Prostate gland (tissue), 2 donors: ENCODE results near the gene RNASE3. TPM values are rescaled to one million over a fixed set of nuclear protein-coding genes. Genes with fewer than 3 reads are reported as not detected.
"Not testable (repeated sequence)": the region's sequence is repeated elsewhere in the genome, so short reads cannot be mapped to it uniquely, and the experiment has no call there.

Experiments used
- DNase-seq: peaks from one replicate; pipeline ENCODE4 v3.0.0-alpha.2; 2019; ENCODE audit warnings: low spot score
- H3K27ac ChIP-seq, 2 donors: fragments of 200-600 bp; sonication (generic); 2 replicates each; pipeline ENCODE4 v1.5.1; 2017 to 2019
- H3K27me3 ChIP-seq: fragments of 200-600 bp; sonication (generic); replicated peaks from 2 replicates; pipeline ENCODE4 v1.5.1; 2019; ENCODE audit not compliant: insufficient read depth
- H3K36me3 ChIP-seq, 2 donors: fragments of 200-600 bp; sonication (generic); 1 replicate in 1 of 2; 2 replicates in 1 of 2; pipeline versions ENCODE4 v1.5.1 to v1.8.1; 2017 to 2019
- H3K4me1 ChIP-seq: fragments of 200-600 bp; sonication (generic); replicated peaks from 2 replicates; pipeline ENCODE4 v1.5.1; 2019
- H3K4me3 ChIP-seq, 2 donors: fragments of 200-600 bp; sonication (generic); 2 replicates each; pipeline ENCODE4 v1.5.1; 2017 to 2019
- H3K9me3 ChIP-seq: fragments of 200-600 bp; sonication (generic); 2 replicates; pipeline ENCODE4 v1.5.1; 2017
- CTCF ChIP-seq, 4 experiments: fragments of 200-600 bp in 2 of 4; fragments of 450-650 bp in 2 of 4; sonication (generic) in 2 of 4; IDR thresholded peaks; 1 replicate in 3 of 4; 2 replicates in 1 of 4; pipeline ENCODE4 v1.5.1; 2016 to 2019; ENCODE audit warnings: antibody characterized with exemption in 4 of 4, mild to moderate bottlenecking in 2 of 4, moderate library complexity in 2 of 4
- POLR2A ChIP-seq: fragments of 450-650 bp; IDR thresholded peaks from one replicate; pipeline ENCODE4 v1.6.1; 2016; ENCODE audit warnings: antibody characterized with exemption, mild to moderate bottlenecking
- POLR2AphosphoS5 ChIP-seq: sonication (generic); formaldehyde crosslinking; IDR thresholded peaks from one replicate; pipeline ENCODE4 v1.6.1; 2017; ENCODE audit warnings: antibody characterized with exemption
- WGBS: methylation state at CpG from one replicate; pipeline ENCODE4 v1.1.5; 2018; 5-methylcytosine and 5-hydroxymethylcytosine counted together
- intact Hi-C: fragments of 100-400 bp; cut with DNase I; formaldehyde crosslinking; loops from one replicate; pipeline ENCODE4 v1.14.2; 2022
- total RNA-seq, 2 donors: library from RNA; depleted of rRNA; stranded (reverse); fragments of >200 nt; gene quantifications; one replicate each; pipeline ENCODE4 v1.1.0, GENCODE V29; 2016

RNASE3 gene
- total RNA-seq, 2 donors from 2014 or later: not detected

GRCh38 chr14:20904393-20905029 lies 13.3 kb downstream of the RNASE3 start:
- no peaks in the 10 kb centered on the region for H3K4me1 ChIP-seq
- DNase-seq: no peak
- 76% methylated on average over 4 of the region's 4 CpGs for WGBS
- intact Hi-C loops: no loop called here
- H3K9me3 ChIP-seq: no peaks in the 10 kb centered on the region
- H3K27ac ChIP-seq: no peak overlapping the region
- H3K4me3 ChIP-seq: no peak overlapping the region
- no peaks in the 10 kb centered on the region for H3K27me3 ChIP-seq
- TF ChIP-seq CTCF (IDR thresholded peaks at IDR 0.05) (no peak), POLR2A (no peak), POLR2AphosphoS5 (no peak)
- no peaks in the 10 kb centered on the region for H3K36me3 ChIP-seq

- Histone ChIP-seq H3K4me3 (no peak overlapping the region), H3K27ac (no peak overlapping the region), H3K36me3 (no peaks in the 10 kb centered on the region), H3K27me3 (no peaks in the 10 kb centered on the region), H3K9me3 (no peaks in the 10 kb centered on the region), H3K4me1 (no peaks in the 10 kb centered on the region)
- no peak for DNase-seq
- intact Hi-C loops: no loop called here
- TF ChIP-seq POLR2A (no peak), POLR2AphosphoS5 (no peak), CTCF (IDR thresholded peaks at IDR 0.05) (no peak)
- WGBS: 96% methylated on average over 2 of the region's 2 CpGs
Measured at GRCh38 chr14:20905676-20906075, 14.5 kb downstream of the RNASE3 start.

GRCh38 chr14:20907214-20907613 lies 16.0 kb downstream of the RNASE3 start:
- Histone ChIP-seq H3K9me3 (no peaks in the 10 kb centered on the region), H3K4me1 (no peaks in the 10 kb centered on the region), H3K27me3 (no peaks in the 10 kb centered on the region), H3K36me3 (no peaks in the 10 kb centered on the region), H3K27ac (no peak overlapping the region), H3K4me3 (no peak overlapping the region)
- 91% methylated on average over 1 of the region's 1 CpG for WGBS
- TF ChIP-seq CTCF (IDR thresholded peaks at IDR 0.05) (no peak), POLR2AphosphoS5 (no peak), POLR2A (no peak)
- no peak for DNase-seq
- intact Hi-C loops: no loop called here

- H3K27me3 ChIP-seq, H3K4me3 ChIP-seq, H3K9me3 ChIP-seq, DNase-seq, H3K36me3 ChIP-seq, H3K4me1 ChIP-seq, intact Hi-C loops, H3K27ac ChIP-seq: not testable (repeated sequence)
- 79% methylated on average over 14 of the region's 14 CpGs for WGBS
Measured at GRCh38 chr14:20910822-20911221, 19.6 kb downstream of the RNASE3 start.

- H3K4me3 ChIP-seq, intact Hi-C loops, H3K4me1 ChIP-seq, H3K27me3 ChIP-seq, DNase-seq, H3K36me3 ChIP-seq, H3K9me3 ChIP-seq, H3K27ac ChIP-seq: not testable (repeated sequence)
- 71% methylated on average over 11 of the region's 11 CpGs for WGBS
Measured at GRCh38 chr14:20919038-20919756, 28.0 kb downstream of the RNASE3 start.

- intact Hi-C loops: not testable (repeated sequence)
Measured at GRCh38 chr14:20923766-20924297, 32.6 kb downstream of the RNASE3 start.

More at GRCh38 chr14:20923766-20924297, 32.6 kb downstream of the RNASE3 start:
- not testable (repeated sequence) for H3K27me3 ChIP-seq, DNase-seq, H3K36me3 ChIP-seq, H3K4me1 ChIP-seq, H3K9me3 ChIP-seq, H3K27ac ChIP-seq, H3K4me3 ChIP-seq
- WGBS: 32% methylated on average over 2 of the region's 2 CpGs
